Neural crest cell (in vitro differentiated cells): ENCODE data around the gene LDB3. TPM values are rescaled to one million over a fixed set of nuclear protein-coding genes. Genes with fewer than 3 reads are reported as not detected.
A peak's percentile ranks its signal among the peaks of the same experiment; 100 is the strongest.

Experiments used
- DNase-seq: peaks from one replicate; pipeline ENCODE4 v3.0.0; 2021; ENCODE audit warnings: low read depth, mixed read lengths, low spot score
- H3K27ac Mint-ChIP-seq: one replicate; pipeline ENCODE4 v1.8.0; 2021; ENCODE audit warnings: mild to moderate bottlenecking, mixed read lengths; ENCODE audit not compliant: unreplicated experiment
- H3K27me3 Mint-ChIP-seq: 2 replicates; pipeline ENCODE4 v1.8.0; 2021; ENCODE audit warnings: low read depth, mild to moderate bottlenecking, mixed read lengths
- H3K36me3 Mint-ChIP-seq: 2 replicates; pipeline ENCODE4 v1.8.0; 2021; ENCODE audit warnings: low read depth, mild to moderate bottlenecking, mixed read lengths
- H3K4me1 Mint-ChIP-seq: 2 replicates; pipeline ENCODE4 v1.8.0; 2021; ENCODE audit warnings: mixed read lengths
- H3K4me3 Mint-ChIP-seq: one replicate; pipeline ENCODE4 v1.8.0; 2021; ENCODE audit warnings: mild to moderate bottlenecking, mixed read lengths
- H3K9me3 Mint-ChIP-seq: 2 replicates; pipeline ENCODE4 v1.8.0; 2021; ENCODE audit warnings: mixed read lengths
- CTCF ChIP-seq: fragments of 200-600 bp; sonication (generic); conservative IDR thresholded peaks from 2 replicates; pipeline ENCODE4 v1.5.0; 2021; ENCODE audit warnings: antibody characterized with exemption, mild to moderate bottlenecking
- total RNA-seq: library from RNA; stranded (reverse); gene quantifications from 2 replicates; pipeline ENCODE4 v1.2.1, GENCODE V29; 2021

The LDB3 gene
- total RNA-seq, 1 donor from 2014 or later: 0.56 TPM

- no peak overlapping the region for H3K27ac Mint-ChIP-seq
- H3K4me1 Mint-ChIP-seq: peaks cover 11% of the 10 kb centered on the region
- H3K9me3 Mint-ChIP-seq: no peaks in the 10 kb centered on the region
- no peak for DNase-seq
- H3K27me3 Mint-ChIP-seq: no peaks in the 10 kb centered on the region
- no peak overlapping the region for H3K4me3 Mint-ChIP-seq
- TF ChIP-seq CTCF: no peak
- H3K36me3 Mint-ChIP-seq: no peaks in the 10 kb centered on the region
These were observed 47.0 kb downstream of the LDB3 start for GRCh38 chr10:86715156-86715795.

- Mint-ChIP-seq H3K27ac (no peak overlapping the region), H3K4me3 (peak overlapping the region; percentile 23), H3K36me3 (no peaks in the 10 kb centered on the region), H3K4me1 (peaks cover 6% of the 10 kb centered on the region), H3K27me3 (no peaks in the 10 kb centered on the region), H3K9me3 (no peaks in the 10 kb centered on the region)
- no peak for DNase-seq
- TF ChIP-seq CTCF: no peak
These were observed 47.5 kb downstream of the LDB3 start for GRCh38 chr10:86715836-86716235.

GRCh38 chr10:86716466-86716865, 48.2 kb downstream of the LDB3 start:
- no peak overlapping the region for H3K4me3 Mint-ChIP-seq
- no peak for DNase-seq
- H3K36me3 Mint-ChIP-seq: no peaks in the 10 kb centered on the region
- no peak for TF ChIP-seq CTCF
- no peaks in the 10 kb centered on the region for H3K9me3 Mint-ChIP-seq
- no peak overlapping the region for H3K27ac Mint-ChIP-seq
- no peaks in the 10 kb centered on the region for H3K27me3 Mint-ChIP-seq
- peaks cover 4% of the 10 kb centered on the region for H3K4me1 Mint-ChIP-seq

- no peaks in the 10 kb centered on the region for H3K36me3 Mint-ChIP-seq
- H3K4me3 Mint-ChIP-seq: no peak overlapping the region
- H3K27me3 Mint-ChIP-seq: no peaks in the 10 kb centered on the region
- H3K4me1 Mint-ChIP-seq: peaks cover 4% of the 10 kb centered on the region
- H3K27ac Mint-ChIP-seq: no peak overlapping the region
- TF ChIP-seq CTCF: no peak
- no peak for DNase-seq
- H3K9me3 Mint-ChIP-seq: no peaks in the 10 kb centered on the region
These were observed 50.2 kb downstream of the LDB3 start for GRCh38 chr10:86718556-86718955.

GRCh38 chr10:86721232-86721631, 52.9 kb downstream of the LDB3 start:
- Mint-ChIP-seq H3K27me3 (no peaks in the 10 kb centered on the region), H3K9me3 (no peaks in the 10 kb centered on the region)

More at GRCh38 chr10:86721232-86721631, 52.9 kb downstream of the LDB3 start:
- Mint-ChIP-seq H3K4me3 (no peak overlapping the region), H3K36me3 (no peaks in the 10 kb centered on the region), H3K4me1 (peaks cover 4% of the 10 kb centered on the region), H3K27ac (no peak overlapping the region)
- no peak for DNase-seq
- no peak for TF ChIP-seq CTCF
